Heart left ventricle (tissue), 13 donors: ENCODE measurements around the gene CCDC70.

Experiments
- POLR2A ChIP-seq, 2 donors: fragments of 450-650 bp; IDR thresholded peaks; one replicate each; pipeline ENCODE4 v1.6.1; 2017; ENCODE audit warnings: antibody characterized with exemption in 2 of 2, mild to moderate bottlenecking in 2 of 2, moderate library complexity in 2 of 2
- TF ChIP-seq, protein P1 (sequence below), 12 donors: fragments of 200-600 bp; sonication (generic) in 4 of 12; IDR thresholded peaks; one replicate each; pipeline versions ENCODE4 v1.5.0 to v1.8.0; 2018 to 2022; ENCODE audit warnings: antibody characterized with exemption in 12 of 12, mild to moderate bottlenecking in 5 of 12
- donor health status: ischemic (EF 13 %, LVEDD 7.1; RV severe dilation, severe dysfunction).
- donor health status: DM: no; HTN: yes; CAD: no.
- donor health status: DM: no; HTN: no; CAD: no.
- donor health status: ischemic (EF 25% LVEDD 6.9; RV normal size, moderate dysfunction).
- donor health status: ischemic (EF 25% LVEDD 5.7; RV mildly dilated, moderate dysfunction).
- donor health status: ischemic (EF 35%, LVEDD 5.7; RV mildly dilated, moderate dysfunction).
- donor health status: nonischemic (EF 11% LVEDD 7.7; RV severe dilation, severe dysfunction).
- donor health status: DM: yes; HTN: yes; CAD: no.
- donor health status: PGD.
- donor health status: ischemic (EF 29% LVEDD 5.4; RV normal size, mild dysfunction).
- donor health status: nonischemic (EF 23%, LVEDD 6.1; RV moderate dilation, normal function).

DNA sequence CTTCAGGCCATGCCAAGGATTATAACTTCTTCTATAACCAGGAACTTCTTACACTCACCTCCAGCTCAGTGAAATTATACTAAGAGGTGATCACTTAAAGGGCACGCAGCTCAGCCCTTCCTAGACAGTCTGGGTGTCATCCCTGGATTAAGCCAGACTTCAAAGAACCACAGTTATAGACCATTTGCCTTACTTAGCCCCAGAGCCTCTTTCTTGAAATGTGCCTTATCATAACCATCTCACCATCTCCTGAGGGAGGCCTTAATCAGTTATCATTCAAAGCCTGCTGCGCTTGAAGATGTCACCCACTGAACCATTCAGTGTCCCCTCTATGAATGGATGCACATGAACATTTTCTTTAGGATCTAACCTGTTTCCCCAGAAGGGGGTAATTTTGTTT is 47.7 kb upstream of the CCDC70 start:
- TF ChIP-seq, protein P1, sequence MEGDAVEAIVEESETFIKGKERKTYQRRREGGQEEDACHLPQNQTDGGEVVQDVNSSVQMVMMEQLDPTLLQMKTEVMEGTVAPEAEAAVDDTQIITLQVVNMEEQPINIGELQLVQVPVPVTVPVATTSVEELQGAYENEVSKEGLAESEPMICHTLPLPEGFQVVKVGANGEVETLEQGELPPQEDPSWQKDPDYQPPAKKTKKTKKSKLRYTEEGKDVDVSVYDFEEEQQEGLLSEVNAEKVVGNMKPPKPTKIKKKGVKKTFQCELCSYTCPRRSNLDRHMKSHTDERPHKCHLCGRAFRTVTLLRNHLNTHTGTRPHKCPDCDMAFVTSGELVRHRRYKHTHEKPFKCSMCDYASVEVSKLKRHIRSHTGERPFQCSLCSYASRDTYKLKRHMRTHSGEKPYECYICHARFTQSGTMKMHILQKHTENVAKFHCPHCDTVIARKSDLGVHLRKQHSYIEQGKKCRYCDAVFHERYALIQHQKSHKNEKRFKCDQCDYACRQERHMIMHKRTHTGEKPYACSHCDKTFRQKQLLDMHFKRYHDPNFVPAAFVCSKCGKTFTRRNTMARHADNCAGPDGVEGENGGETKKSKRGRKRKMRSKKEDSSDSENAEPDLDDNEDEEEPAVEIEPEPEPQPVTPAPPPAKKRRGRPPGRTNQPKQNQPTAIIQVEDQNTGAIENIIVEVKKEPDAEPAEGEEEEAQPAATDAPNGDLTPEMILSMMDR (IDR thresholded peaks at IDR 0.05) = no peak
- no peak for TF ChIP-seq POLR2A (IDR thresholded peaks at IDR 0.05)
